Heart left ventricle (tissue), 16 donors: ENCODE measurements around the gene NAT14. TPM values are rescaled to one million over a fixed set of nuclear protein-coding genes. Genes with fewer than 3 reads are reported as not detected.
A peak's percentile ranks its signal among the peaks of the same experiment; 100 is the strongest.

Experiments used
- ATAC-seq, 4 donors: fragments of 200-7000 bp; cut with Tn5 transposase; one replicate each; pipeline ENCODE4 v1.9.1; 2020 to 2022; ENCODE audit warnings: moderate library complexity in 4 of 4, mild to moderate bottlenecking in 3 of 4, moderate number of reproducible peaks in 1 of 4
- DNase-seq, 5 donors: peaks; one replicate each; pipeline ENCODE4 v3.0.0-alpha.2; 2020
- H3K27ac ChIP-seq, 12 donors: fragments of 200-600 bp; sonication (generic) in 4 of 12; one replicate each; pipeline versions ENCODE4 v1.5.0 to v1.8.0; 2016 to 2022; ENCODE audit warnings: mild to moderate bottlenecking in 2 of 12
- H3K27me3 ChIP-seq, 9 donors: fragments of 200-600 bp; sonication (generic) in 2 of 9; one replicate each; pipeline versions ENCODE4 v1.5.1 to v1.8.0; 2016 to 2022; ENCODE audit warnings: mild to moderate bottlenecking in 3 of 9
- H3K36me3 ChIP-seq, 9 donors: fragments of 200-600 bp; sonication (generic) in 2 of 9; one replicate each; pipeline versions ENCODE4 v1.5.0 to v1.8.0; 2018 to 2022; ENCODE audit warnings: mild to moderate bottlenecking in 2 of 9
- H3K4me1 ChIP-seq, 12 donors: fragments of 200-600 bp; sonication (generic) in 4 of 12; one replicate each; pipeline versions ENCODE4 v1.5.0 to v1.8.0; 2016 to 2022; ENCODE audit warnings: mild to moderate bottlenecking in 3 of 12
- H3K4me3 ChIP-seq, 12 donors: fragments of 200-600 bp; sonication (generic) in 4 of 12; one replicate each; pipeline versions ENCODE4 v1.5.0 to v1.8.0; 2017 to 2022; ENCODE audit warnings: mild to moderate bottlenecking in 9 of 12, moderate library complexity in 4 of 12
- H3K9me3 ChIP-seq, 12 donors: fragments of 200-600 bp; sonication (generic) in 4 of 12; one replicate each; pipeline versions ENCODE4 v1.5.0 to v1.8.0; 2016 to 2022; ENCODE audit warnings: mild to moderate bottlenecking in 1 of 12
- POLR2A ChIP-seq, 2 donors: fragments of 450-650 bp; IDR thresholded peaks; one replicate each; pipeline ENCODE4 v1.6.1; 2017; ENCODE audit warnings: antibody characterized with exemption in 2 of 2, mild to moderate bottlenecking in 2 of 2, moderate library complexity in 2 of 2
- WGBS, 4 donors: extraction: QIAGEN DNeasy Blood & Tissue Kit in 2 of 4; methylation state at CpG; one replicate each; pipeline versions ENCODE4 v1.1.5 to v1.1.7; 2013 to 2018; 5-methylcytosine and 5-hydroxymethylcytosine counted together
- intact Hi-C, 10 donors: fragments of 100-400 bp; cut with DNase I; formaldehyde crosslinking; loops; one replicate each; pipeline versions ENCODE4 v1.11.1 to v1.14.2; 2022
- polyA plus RNA-seq, 2 donors: library from polyadenylated mRNA; stranded (reverse); fragments of 200-250 nt; gene quantifications; one replicate each; pipeline ENCODE4 v1.2.3, GENCODE V29; 2013
- total RNA-seq, 9 donors: library from RNA; depleted of rRNA in 2 of 9; stranded (reverse); fragments of >200 nt in 2 of 9; fragmentation: NEBNext Ultra II Directional in 3 of 9; extraction: Animal tissue kit (Norgen Biotek cat#: 25700) in 3 of 9; gene quantifications; one replicate each; pipeline versions ENCODE4 v1.1.0 to v1.2.4, GENCODE V29; 2016 to 2023
- TF ChIP-seq, protein P1 (sequence below), 12 donors: fragments of 200-600 bp; sonication (generic) in 4 of 12; IDR thresholded peaks; one replicate each; pipeline versions ENCODE4 v1.5.0 to v1.8.0; 2018 to 2022; ENCODE audit warnings: antibody characterized with exemption in 12 of 12, mild to moderate bottlenecking in 5 of 12
- donor health status: ischemic (EF 13 %, LVEDD 7.1; RV severe dilation, severe dysfunction).
- donor health status: healthy with polysubstance abuse.
- donor health status: DM: no; HTN: yes; CAD: no.
- donor health status: DM: no; HTN: no; CAD: no.
- donor health status: ischemic (EF 25% LVEDD 6.9; RV normal size, moderate dysfunction).
- donor health status: ischemic (EF 25% LVEDD 5.7; RV mildly dilated, moderate dysfunction).
- donor health status: healthy.
- donor health status: DM: yes; HTN: yes; CAD: no.
- donor health status: ischemic (EF 35%, LVEDD 5.7; RV mildly dilated, moderate dysfunction).
- donor health status: nonischemic (EF 11% LVEDD 7.7; RV severe dilation, severe dysfunction).
- donor health status: DM: yes; HTN: yes; CAD: no.
- donor health status: PGD.
- donor health status: ischemic (EF 29% LVEDD 5.4; RV normal size, mild dysfunction).
- donor health status: nonischemic (EF 23%, LVEDD 6.1; RV moderate dilation, normal function).

NAT14 gene
- total and polyA plus RNA-seq, 11 donors = 2.9 to 10.4 (median 7.3) TPM

GRCh38 chr19:55481794-55482155, 3.2 kb upstream of the NAT14 start:
- Histone ChIP-seq H3K36me3 (peaks cover 0 to 23% (median 10%) of the 10 kb centered on the region in 9 donors), H3K27ac (no peak overlapping the region), H3K27me3 (peaks cover 0 to 6% (median 0%) of the 10 kb centered on the region in 9 donors), H3K4me3 (no peak overlapping the region), H3K4me1 (peaks cover 7 to 62% (median 42%) of the 10 kb centered on the region in 12 donors), H3K9me3 (no peaks in the 10 kb centered on the region)
- ATAC-seq = no peak
- WGBS, 4 donors = 76 to 84% (median 80%) methylated on average over 9 to 40 of the region's 40 CpGs
- TF ChIP-seq POLR2A (IDR thresholded peaks at IDR 0.05) = no peak
- TF ChIP-seq, protein P1, sequence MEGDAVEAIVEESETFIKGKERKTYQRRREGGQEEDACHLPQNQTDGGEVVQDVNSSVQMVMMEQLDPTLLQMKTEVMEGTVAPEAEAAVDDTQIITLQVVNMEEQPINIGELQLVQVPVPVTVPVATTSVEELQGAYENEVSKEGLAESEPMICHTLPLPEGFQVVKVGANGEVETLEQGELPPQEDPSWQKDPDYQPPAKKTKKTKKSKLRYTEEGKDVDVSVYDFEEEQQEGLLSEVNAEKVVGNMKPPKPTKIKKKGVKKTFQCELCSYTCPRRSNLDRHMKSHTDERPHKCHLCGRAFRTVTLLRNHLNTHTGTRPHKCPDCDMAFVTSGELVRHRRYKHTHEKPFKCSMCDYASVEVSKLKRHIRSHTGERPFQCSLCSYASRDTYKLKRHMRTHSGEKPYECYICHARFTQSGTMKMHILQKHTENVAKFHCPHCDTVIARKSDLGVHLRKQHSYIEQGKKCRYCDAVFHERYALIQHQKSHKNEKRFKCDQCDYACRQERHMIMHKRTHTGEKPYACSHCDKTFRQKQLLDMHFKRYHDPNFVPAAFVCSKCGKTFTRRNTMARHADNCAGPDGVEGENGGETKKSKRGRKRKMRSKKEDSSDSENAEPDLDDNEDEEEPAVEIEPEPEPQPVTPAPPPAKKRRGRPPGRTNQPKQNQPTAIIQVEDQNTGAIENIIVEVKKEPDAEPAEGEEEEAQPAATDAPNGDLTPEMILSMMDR (IDR thresholded peaks at IDR 0.05) = no peak
- intact Hi-C loops = no loop called here
- peak in 1 of 5 donors; percentile 22 for DNase-seq

- no peak overlapping the region for H3K4me3 ChIP-seq
- no peaks in the 10 kb centered on the region for H3K9me3 ChIP-seq
- peaks cover 0 to 6% (median 0%) of the 10 kb centered on the region in 9 donors for H3K27me3 ChIP-seq
- DNase-seq (peak in 2 of 5 donors; percentile 26 to 33), ATAC-seq (no peak)
- WGBS, 4 donors = 91 to 92% (median 92%) methylated on average over 68 to 83 of the region's 83 CpGs
- peaks cover 0 to 23% (median 10%) of the 10 kb centered on the region in 9 donors for H3K36me3 ChIP-seq
- H3K4me1 ChIP-seq = peaks cover 7 to 66% (median 43%) of the 10 kb centered on the region in 12 donors
- H3K27ac ChIP-seq = no peak overlapping the region
- intact Hi-C loops = no loop called here
- TF ChIP-seq POLR2A (IDR thresholded peaks at IDR 0.05) = no peak
- TF ChIP-seq, protein P1 (IDR thresholded peaks at IDR 0.05) = no peak
Observed at GRCh38 chr19:55482156-55482961, 2.6 kb upstream of the NAT14 start.

- Histone ChIP-seq H3K27me3 (peaks cover 0 to 6% (median 0%) of the 10 kb centered on the region in 9 donors), H3K4me3 (no peak overlapping the region), H3K36me3 (peaks cover 0 to 23% (median 10%) of the 10 kb centered on the region in 9 donors), H3K27ac (no peak overlapping the region), H3K9me3 (no peaks in the 10 kb centered on the region), H3K4me1 (peaks cover 7 to 66% (median 42%) of the 10 kb centered on the region in 12 donors)
- peak in 2 of 5 donors; percentile 19 to 22 for DNase-seq
- TF ChIP-seq POLR2A (IDR thresholded peaks at IDR 0.05) = no peak
- TF ChIP-seq, protein P1 (IDR thresholded peaks at IDR 0.05) = no peak
- ATAC-seq = no peak
- intact Hi-C loops = no loop called here
- 90 to 92% (median 91%) methylated on average over 39 to 47 of the region's 47 CpGs for WGBS, 4 donors
Observed at GRCh38 chr19:55482967-55483705, 1.9 kb upstream of the NAT14 start.
